GM18909 (cell line): Measurements from ENCODE around the gene ASXL2.
"Not testable (repeated sequence)": the region's sequence is repeated elsewhere in the genome, so short reads cannot be mapped to it uniquely, and the experiment has no call there.

ENCODE experiments used
- ATAC-seq: cut with Tn5 transposase; IDR thresholded peaks from one replicate; pipeline ENCODE4 v1.9.1; 2021; ENCODE audit warnings: mild to moderate bottlenecking; ENCODE audit not compliant: unreplicated experiment, poor library complexity

Gene ASXL2

GRCh38 chr2:25838152-25838756 is 40.0 kb downstream of the ASXL2 start:
- no peak for ATAC-seq

GRCh38 chr2:25835906-25836305 is 42.4 kb downstream of the ASXL2 start:
- no peak for ATAC-seq

GRCh38 chr2:25833566-25833965 is 44.7 kb downstream of the ASXL2 start:
- no peak for ATAC-seq

- ATAC-seq = no peak
These were observed 45.4 kb downstream of the ASXL2 start for GRCh38 chr2:25832897-25833296.

GRCh38 chr2:25831746-25832449 is 46.4 kb downstream of the ASXL2 start:
- no peak for ATAC-seq

GRCh38 chr2:25829828-25830227 is 48.5 kb downstream of the ASXL2 start:
- ATAC-seq = no peak

GRCh38 chr2:25829377-25829704 is 48.9 kb downstream of the ASXL2 start:
- ATAC-seq = no peak

GRCh38 chr2:25828532-25829376 is 49.5 kb downstream of the ASXL2 start:
- ATAC-seq = not testable (repeated sequence)

- ATAC-seq = no peak
These were observed 53.0 kb downstream of the ASXL2 start for GRCh38 chr2:25825238-25825637.

GRCh38 chr2:25824718-25825117 is 53.6 kb downstream of the ASXL2 start:
- no peak for ATAC-seq

- no peak for ATAC-seq
These were observed 54.1 kb downstream of the ASXL2 start for GRCh38 chr2:25824216-25824615.

- ATAC-seq = no peak
These were observed 55.8 kb downstream of the ASXL2 start for GRCh38 chr2:25822190-25823117.

- ATAC-seq = no peak
These were observed 56.8 kb downstream of the ASXL2 start for GRCh38 chr2:25821225-25822056.

GRCh38 chr2:25819597-25820039 is 58.7 kb downstream of the ASXL2 start:
- ATAC-seq = no peak

- ATAC-seq = no peak
These were observed 60.7 kb downstream of the ASXL2 start for GRCh38 chr2:25817630-25818029.

- no peak for ATAC-seq
These were observed 61.3 kb downstream of the ASXL2 start for GRCh38 chr2:25817006-25817405.

GRCh38 chr2:25816249-25816648 is 62.0 kb downstream of the ASXL2 start:
- no peak for ATAC-seq

- no peak for ATAC-seq
These were observed 63.6 kb downstream of the ASXL2 start for GRCh38 chr2:25814681-25815080.

- ATAC-seq = no peak
These were observed 67.9 kb downstream of the ASXL2 start for GRCh38 chr2:25810428-25810827.
